ENCODE data around the gene AGK.

- TF ChIP-seq, protein P1, sequence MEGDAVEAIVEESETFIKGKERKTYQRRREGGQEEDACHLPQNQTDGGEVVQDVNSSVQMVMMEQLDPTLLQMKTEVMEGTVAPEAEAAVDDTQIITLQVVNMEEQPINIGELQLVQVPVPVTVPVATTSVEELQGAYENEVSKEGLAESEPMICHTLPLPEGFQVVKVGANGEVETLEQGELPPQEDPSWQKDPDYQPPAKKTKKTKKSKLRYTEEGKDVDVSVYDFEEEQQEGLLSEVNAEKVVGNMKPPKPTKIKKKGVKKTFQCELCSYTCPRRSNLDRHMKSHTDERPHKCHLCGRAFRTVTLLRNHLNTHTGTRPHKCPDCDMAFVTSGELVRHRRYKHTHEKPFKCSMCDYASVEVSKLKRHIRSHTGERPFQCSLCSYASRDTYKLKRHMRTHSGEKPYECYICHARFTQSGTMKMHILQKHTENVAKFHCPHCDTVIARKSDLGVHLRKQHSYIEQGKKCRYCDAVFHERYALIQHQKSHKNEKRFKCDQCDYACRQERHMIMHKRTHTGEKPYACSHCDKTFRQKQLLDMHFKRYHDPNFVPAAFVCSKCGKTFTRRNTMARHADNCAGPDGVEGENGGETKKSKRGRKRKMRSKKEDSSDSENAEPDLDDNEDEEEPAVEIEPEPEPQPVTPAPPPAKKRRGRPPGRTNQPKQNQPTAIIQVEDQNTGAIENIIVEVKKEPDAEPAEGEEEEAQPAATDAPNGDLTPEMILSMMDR (IDR thresholded peaks at IDR 0.05; ENCODE audit: low read depth, low read length, missing input control): no peak
- TF ChIP-seq RAD21 (IDR thresholded peaks at IDR 0.05) (no peak), TAF1 (conservative IDR thresholded peaks at IDR 0.05) (no peak)
Observed at GRCh38 chr7:141645188-141645587, 94.0 kb downstream of the AGK start.
